Measurements from ENCODE around the gene MGAT4B. TPM values are rescaled to one million over a fixed set of nuclear protein-coding genes. Genes with fewer than 3 reads are reported as not detected.

The MGAT4B gene
- total and polyA plus RNA-seq, 7 donors = 27.8 to 241 (median 56.8) TPM

DNA sequence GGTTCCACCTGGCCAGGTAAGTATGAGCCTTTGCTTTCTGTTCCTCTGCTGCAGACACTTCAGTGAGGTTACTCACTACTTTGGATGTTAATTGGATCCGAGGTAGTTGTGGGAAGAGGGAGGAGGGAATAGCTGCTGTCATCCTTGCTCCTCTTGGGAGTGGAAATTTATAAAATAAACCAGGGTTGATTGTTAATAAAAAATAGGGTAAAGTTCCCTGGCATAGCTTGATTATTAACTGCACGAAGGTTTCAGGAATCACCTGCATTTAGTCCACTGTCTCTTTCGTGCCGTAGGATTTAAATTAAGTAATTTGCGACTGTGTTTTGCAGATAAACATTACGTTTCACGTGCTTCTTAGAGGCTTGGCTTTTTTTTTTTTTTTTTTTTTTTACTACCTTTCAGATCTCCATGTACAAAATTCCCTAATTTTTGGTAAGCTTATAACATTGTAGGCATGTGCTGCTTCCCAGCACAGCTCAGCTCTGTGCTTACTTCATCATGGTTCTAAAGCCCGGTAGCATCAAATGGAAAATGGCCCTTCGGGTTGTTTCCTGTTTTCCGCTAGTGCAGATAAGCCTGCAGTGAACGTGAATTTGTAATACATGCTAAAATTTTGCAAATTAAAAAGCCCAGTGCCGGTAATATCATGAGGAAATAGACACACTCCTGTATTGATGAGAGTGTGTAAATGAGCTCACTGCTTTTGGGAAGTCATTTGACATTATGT, 39.8 kb downstream of the MGAT4B start:
- 76 to 77% methylated on average over 12 of the region's 12 CpGs for WGBS, 2 donors
- H3K9me3 ChIP-seq = no peaks in the 10 kb centered on the region
- intact Hi-C loops (cut with DNase I) = no loop called here
- no peak overlapping the region for H3K4me3 ChIP-seq
- no peak for DNase-seq
- H3K27ac ChIP-seq = peak overlapping the region in 2 of 4 donors; percentile 12 to 45
- H3K4me1 ChIP-seq = peaks cover 0 to 60% (median 52%) of the 10 kb centered on the region in 4 donors
- TF ChIP-seq POLR2A (IDR thresholded peaks at IDR 0.05) (no peak), POLR2AphosphoS5 (IDR thresholded peaks at IDR 0.05) (no peak), EP300 (IDR thresholded peaks at IDR 0.05) (no peak)
- TF ChIP-seq, protein P1, sequence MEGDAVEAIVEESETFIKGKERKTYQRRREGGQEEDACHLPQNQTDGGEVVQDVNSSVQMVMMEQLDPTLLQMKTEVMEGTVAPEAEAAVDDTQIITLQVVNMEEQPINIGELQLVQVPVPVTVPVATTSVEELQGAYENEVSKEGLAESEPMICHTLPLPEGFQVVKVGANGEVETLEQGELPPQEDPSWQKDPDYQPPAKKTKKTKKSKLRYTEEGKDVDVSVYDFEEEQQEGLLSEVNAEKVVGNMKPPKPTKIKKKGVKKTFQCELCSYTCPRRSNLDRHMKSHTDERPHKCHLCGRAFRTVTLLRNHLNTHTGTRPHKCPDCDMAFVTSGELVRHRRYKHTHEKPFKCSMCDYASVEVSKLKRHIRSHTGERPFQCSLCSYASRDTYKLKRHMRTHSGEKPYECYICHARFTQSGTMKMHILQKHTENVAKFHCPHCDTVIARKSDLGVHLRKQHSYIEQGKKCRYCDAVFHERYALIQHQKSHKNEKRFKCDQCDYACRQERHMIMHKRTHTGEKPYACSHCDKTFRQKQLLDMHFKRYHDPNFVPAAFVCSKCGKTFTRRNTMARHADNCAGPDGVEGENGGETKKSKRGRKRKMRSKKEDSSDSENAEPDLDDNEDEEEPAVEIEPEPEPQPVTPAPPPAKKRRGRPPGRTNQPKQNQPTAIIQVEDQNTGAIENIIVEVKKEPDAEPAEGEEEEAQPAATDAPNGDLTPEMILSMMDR (IDR thresholded peaks at IDR 0.05) = no peak
- H3K36me3 ChIP-seq = peaks cover 28 to 63% (median 39%) of the 10 kb centered on the region in 4 donors
- no peaks in the 10 kb centered on the region for H3K27me3 ChIP-seq

DNA sequence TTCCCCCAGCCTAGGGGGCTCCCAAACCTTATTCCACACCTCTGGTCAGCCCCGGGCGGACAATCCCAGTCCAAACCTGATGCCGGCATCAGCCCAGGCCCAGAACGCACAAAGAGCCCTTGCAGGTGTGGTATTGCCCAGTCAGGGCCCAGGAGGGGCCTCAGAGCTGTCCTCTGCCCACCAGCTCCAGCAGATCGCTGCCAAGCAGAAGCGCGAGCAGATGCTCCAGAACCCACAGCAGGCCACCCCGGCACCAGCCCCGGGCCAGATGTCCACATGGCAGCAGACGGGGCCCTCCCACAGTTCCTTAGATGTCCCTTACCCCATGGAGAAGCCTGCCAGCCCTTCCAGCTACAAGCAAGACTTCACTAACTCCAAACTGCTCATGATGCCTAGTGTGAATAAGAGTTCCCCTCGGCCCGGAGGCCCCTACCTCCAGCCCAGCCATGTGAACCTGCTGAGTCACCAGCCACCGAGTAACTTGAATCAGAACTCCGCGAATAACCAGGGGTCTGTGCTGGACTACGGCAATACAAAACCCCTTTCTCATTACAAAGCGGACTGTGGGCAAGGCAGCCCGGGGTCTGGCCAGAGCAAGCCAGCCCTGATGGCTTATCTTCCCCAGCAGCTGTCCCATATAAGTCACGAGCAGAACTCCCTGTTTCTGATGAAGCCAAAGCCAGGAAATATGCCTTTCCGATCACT, 40.5 kb downstream of the MGAT4B start:
- peaks cover 21 to 56% (median 32%) of the 10 kb centered on the region in 4 donors for H3K36me3 ChIP-seq
- peak overlapping the region; percentile 12 to 45 (median 36) for H3K27ac ChIP-seq
- H3K9me3 ChIP-seq = no peaks in the 10 kb centered on the region
- TF ChIP-seq, protein P1 (IDR thresholded peaks at IDR 0.05) = no peak
- TF ChIP-seq EP300 (IDR thresholded peaks at IDR 0.05) (no peak), POLR2AphosphoS5 (IDR thresholded peaks at IDR 0.05) (no peak), POLR2A (IDR thresholded peaks at IDR 0.05) (no peak)
- H3K27me3 ChIP-seq = no peaks in the 10 kb centered on the region
- H3K4me3 ChIP-seq = no peak overlapping the region
- 84 to 90% methylated on average over 20 of the region's 20 CpGs for WGBS, 2 donors
- intact Hi-C loops (cut with DNase I) = no loop called here
- H3K4me1 ChIP-seq = peaks cover 0 to 66% (median 59%) of the 10 kb centered on the region in 4 donors
- DNase-seq = no peak

GRCh38 chr5:179765400-179765799, 41.3 kb downstream of the MGAT4B start:
- 75% methylated on average over 13 of the region's 13 CpGs for WGBS, 2 donors
- Histone ChIP-seq H3K4me3 (no peak overlapping the region), H3K36me3 (peaks cover 20 to 49% (median 27%) of the 10 kb centered on the region in 4 donors), H3K4me1 (peaks cover 0 to 70% (median 61%) of the 10 kb centered on the region in 4 donors), H3K27me3 (no peaks in the 10 kb centered on the region), H3K27ac (peak overlapping the region in 3 of 4 donors; percentile 28 to 45 (median 43)), H3K9me3 (no peaks in the 10 kb centered on the region)
- intact Hi-C loops (cut with DNase I) = no loop called here
- DNase-seq = no peak
- no peak for TF ChIP-seq POLR2A (IDR thresholded peaks at IDR 0.05)

- no peak for DNase-seq
- 74 to 78% methylated on average over 8 of the region's 8 CpGs for WGBS, 2 donors
Measured at GRCh38 chr5:179764056-179764455, 42.6 kb downstream of the MGAT4B start.

More at GRCh38 chr5:179764056-179764455, 42.6 kb downstream of the MGAT4B start:
- peaks cover 9 to 35% (median 19%) of the 10 kb centered on the region in 4 donors for H3K36me3 ChIP-seq
- H3K9me3 ChIP-seq = no peaks in the 10 kb centered on the region
- H3K27ac ChIP-seq = peak overlapping the region; percentile 52 to 78 (median 61)
- no peak overlapping the region for H3K4me3 ChIP-seq
- no peak for TF ChIP-seq POLR2A (IDR thresholded peaks at IDR 0.05)
- TF ChIP-seq, protein P1 (IDR thresholded peaks at IDR 0.05) = no peak
- TF ChIP-seq EP300 (IDR thresholded peaks at IDR 0.05) = no peak
- TF ChIP-seq POLR2AphosphoS5 (IDR thresholded peaks at IDR 0.05) = no peak
- no peaks in the 10 kb centered on the region for H3K27me3 ChIP-seq
- H3K4me1 ChIP-seq = peaks cover 0 to 84% (median 68%) of the 10 kb centered on the region in 4 donors
- intact Hi-C loops (cut with DNase I) = loop anchor here (5.0 kb wide), 1 partner anchor 143 kb away; the partner anchor contains the start of gene TBC1D9B

All from sigmoid colon (tissue), 7 donors.